OCI-LY7 (cell line): ENCODE results near the gene KIAA1958. TPM values are rescaled to one million over a fixed set of nuclear protein-coding genes. Genes with fewer than 3 reads are reported as not detected.

Experiments
- Bru-seq: library from RNA; stranded (reverse); fragments of 400-500 nt; gene quantifications from one replicate; lab custom pipeline; 2021; lab: Mats Ljungman, UMichigan
- BruChase-seq, 2 experiments: library from RNA; stranded (reverse); fragments of 400-500 nt; gene quantifications; one replicate each; lab custom pipeline; 2021; lab: Mats Ljungman, UMichigan
- BruUV-seq: library from RNA; stranded (reverse); fragments of 400-500 nt; replicated peaks from 2 replicates; lab custom pipeline; 2021; lab: Mats Ljungman, UMichigan
- CTCF ChIA-PET: fragments of 300-600 bp; sonication (Branson Sonifier 250); formaldehyde crosslinking; loops from one replicate; lab custom pipeline; 2022; ENCODE audit warnings: antibody characterized with exemption; ENCODE audit not compliant: unreplicated experiment; lab: Charles Lee
- POLR2A ChIA-PET: fragments of 300-600 bp; sonication (Branson Sonifier 250); formaldehyde crosslinking; loops from one replicate; lab custom pipeline; 2022; ENCODE audit warnings: antibody characterized with exemption; lab: Charles Lee
- DNase-seq: peaks from one replicate; pipeline ENCODE4 v3.0.0-alpha.2; 2015; ENCODE audit warnings: low spot score
- H2AFZ ChIP-seq: fragments of 200-600 bp; sonication (generic), shearing (Covaris generic); 2 replicates; pipeline ENCODE4 v1.6.1; 2014; ENCODE audit warnings: mild to moderate bottlenecking, antibody characterized with exemption, low read length, moderate library complexity
- H3K27ac ChIP-seq: fragments of 200-600 bp; sonication (generic); 2 replicates; pipeline ENCODE4 v1.5.1; 2014; ENCODE audit warnings: mixed run types, low read depth, mild to moderate bottlenecking, moderate library complexity, low read length, inconsistent platforms; ENCODE audit not compliant: poor library complexity, severe bottlenecking
- H3K36me3 ChIP-seq: fragments of 200-600 bp; sonication (generic); 2 replicates; pipeline ENCODE4 v1.6.1; 2014; ENCODE audit warnings: mild to moderate bottlenecking, antibody characterized with exemption, low read length, moderate library complexity, mixed read lengths; ENCODE audit not compliant: insufficient read depth
- H3K4me1 ChIP-seq: fragments of 200-600 bp; sonication (generic); 2 replicates; pipeline ENCODE4 v1.5.1; 2014; ENCODE audit warnings: mild to moderate bottlenecking, low read length; ENCODE audit not compliant: insufficient read depth, poor library complexity, severe bottlenecking
- H3K4me2 ChIP-seq: fragments of 200-600 bp; sonication (generic); 2 replicates; pipeline ENCODE4 v1.6.1; 2014; ENCODE audit warnings: mild to moderate bottlenecking, low read length
- H3K4me3 ChIP-seq: fragments of 200-600 bp; sonication (generic); 2 replicates; pipeline ENCODE4 v1.5.1; 2014; ENCODE audit warnings: mild to moderate bottlenecking, low read depth, low read length; ENCODE audit not compliant: poor library complexity, severe bottlenecking
- H3K79me2 ChIP-seq: fragments of 200-600 bp; sonication (generic); 2 replicates; pipeline ENCODE4 v1.6.1; 2016; ENCODE audit warnings: low read depth, mild to moderate bottlenecking, low read length, moderate library complexity, mixed read lengths; ENCODE audit not compliant: insufficient read depth
- H3K9me2 ChIP-seq: fragments of 200-600 bp; sonication (generic); 2 replicates; pipeline ENCODE4 v1.6.1; 2016; ENCODE audit warnings: mild to moderate bottlenecking, low read length, mixed read lengths; ENCODE audit not compliant: insufficient read depth
- H3K9me3 ChIP-seq: fragments of 200-600 bp; sonication (generic); 2 replicates; pipeline ENCODE4 v1.6.1; 2014; ENCODE audit warnings: mild to moderate bottlenecking, mixed run types, low read length, mixed read lengths
- H4K20me1 ChIP-seq: fragments of 200-600 bp; sonication (generic); 2 replicates; pipeline ENCODE4 v1.6.1; 2014; ENCODE audit warnings: mild to moderate bottlenecking, antibody characterized with exemption, low read length, moderate library complexity, mixed read lengths; ENCODE audit not compliant: insufficient read depth
- EZH2phosphoT487 ChIP-seq: fragments of 200-600 bp; sonication (generic); IDR thresholded peaks from 2 replicates; pipeline ENCODE4 v1.6.1; 2018; ENCODE audit warnings: low read depth, borderline replicate concordance, mild to moderate bottlenecking, mixed run types, antibody characterized with exemption, low read length, moderate library complexity, mixed read lengths
- intact Hi-C: fragments of 100-400 bp; cut with micrococcal nuclease; formaldehyde crosslinking; loops from one replicate; pipeline ENCODE4 v1.10.0; 2022; ENCODE audit not compliant: unreplicated experiment
- long read RNA-seq: library from polyadenylated mRNA; stranded (forward); transcript quantifications from one replicate; pipeline ENCODE4 v2.0.0, GENCODE V29; 2022
- total RNA-seq, 2 experiments: library from RNA; depleted of rRNA in 1 of 2; stranded (reverse); fragments of >200 nt in 1 of 2; shearing (Covaris generic) in 1 of 2; gene quantifications; 2 replicates each; pipeline ENCODE4 v1.2.3, GENCODE V29; 2014 to 2022
- TF ChIP-seq, protein P1 (sequence below): fragments of 200-600 bp; sonication (generic); conservative IDR thresholded peaks from 2 replicates; pipeline ENCODE4 v1.5.1; 2014; ENCODE audit warnings: mild to moderate bottlenecking, antibody characterized with exemption, low read length, moderate library complexity, mixed read lengths

Gene KIAA1958, protein sequence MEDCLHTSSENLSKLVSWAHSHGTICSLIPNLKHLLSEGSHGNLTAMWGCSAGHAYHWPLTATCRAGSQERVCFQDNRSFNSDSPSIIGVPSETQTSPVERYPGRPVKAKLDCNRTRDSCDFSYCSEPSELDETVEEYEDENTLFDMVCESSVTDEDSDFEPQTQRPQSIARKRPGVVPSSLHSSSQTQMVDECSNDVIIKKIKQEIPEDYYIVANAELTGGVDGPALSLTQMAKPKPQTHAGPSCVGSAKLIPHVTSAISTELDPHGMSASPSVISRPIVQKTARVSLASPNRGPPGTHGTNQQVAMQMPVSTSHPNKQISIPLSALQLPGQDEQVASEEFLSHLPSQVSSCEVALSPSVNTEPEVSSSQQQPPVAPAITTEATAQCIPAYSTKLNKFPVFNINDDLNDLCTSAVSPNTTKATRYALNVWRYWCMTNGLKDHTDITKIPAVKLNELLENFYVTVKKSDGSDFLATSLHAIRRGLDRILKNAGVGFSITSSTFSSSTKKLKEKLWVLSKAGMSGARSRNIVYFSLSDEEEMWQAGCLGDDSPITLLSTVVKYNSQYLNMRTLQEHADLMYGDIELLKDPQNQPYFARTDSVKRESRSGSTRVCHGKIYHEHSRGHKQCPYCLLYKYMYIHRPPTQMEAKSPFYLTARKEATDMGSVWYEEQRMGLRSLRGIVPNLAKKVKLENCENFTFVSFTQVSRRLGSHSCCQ
- total RNA-seq (2014; rRNA removed; shearing (Covaris generic)), result 13.4 and 15.4 TPM in 2 replicates
- total RNA-seq (2022), result 19.8 and 21.2 TPM in 2 replicates
- Bru-seq, nascent RNA, result percentile 70 among the genes with signal in this experiment
- percentile 69 among the genes with signal in this experiment for BruChase-seq, experiment 1, labeled RNA remaining after a 6-hour chase
- BruChase-seq, experiment 2, labeled RNA remaining after a 2-hour chase, result percentile 72 among the genes with signal in this experiment
- long read RNA-seq, full-length matches to known transcripts, result 10 of 21 reads
- long read RNA-seq, partial matches to known transcripts, result 2 of 21 reads
- long read RNA-seq, other reads (novel, unspliced or antisense), result 9 of 21 reads

DNA sequence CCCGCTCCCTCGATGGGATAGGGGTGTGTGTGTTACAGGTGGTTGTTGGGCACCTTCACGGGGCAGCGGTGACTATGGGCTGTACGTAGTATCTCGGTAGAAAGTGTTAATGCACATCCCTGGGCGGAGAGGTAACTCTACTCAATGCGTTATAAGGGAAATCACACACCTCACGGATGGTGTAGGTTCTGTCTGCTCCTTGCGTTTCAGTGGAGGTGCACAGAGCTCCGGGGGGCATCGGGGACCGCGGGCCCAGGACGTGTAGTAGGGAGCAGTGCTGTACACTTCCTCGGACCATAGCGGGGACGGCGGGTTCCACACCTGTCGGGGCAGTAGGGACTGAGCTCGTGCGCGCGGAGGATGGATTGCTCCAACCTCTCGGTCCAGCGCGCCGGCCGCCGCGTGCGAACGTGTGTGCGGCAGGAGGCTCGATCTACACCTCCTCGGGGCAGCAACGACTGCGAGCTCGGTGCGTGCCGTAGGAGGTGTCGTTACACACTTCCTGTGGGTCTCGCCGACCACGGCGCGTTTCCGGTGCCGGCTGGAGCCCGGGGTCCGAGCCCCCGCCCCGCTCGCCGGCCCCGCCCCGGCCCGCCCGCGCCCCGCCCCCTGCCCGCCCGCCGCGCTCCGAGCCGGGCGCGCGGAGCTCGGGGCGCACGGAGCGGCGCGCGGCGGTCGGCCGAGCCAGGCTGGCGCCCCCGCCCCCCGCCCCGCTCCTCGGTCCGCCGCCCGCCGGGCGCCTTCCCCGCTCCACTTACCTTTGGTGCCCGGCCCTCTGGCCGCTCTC, at the start of gene KIAA1958:
Gene KIAA1958 (plus strand): TSS at position 607 of the 787 bp plus-strand sequence. CDS start 87,254 bp downstream, outside the sequence.
- ChIA-PET CTCF (interaction anchor here (1.1 kb wide), 1 partner anchor 231 kb away, joined by 4 read pairs; the partner anchor contains the start of gene INIP), POLR2A (interaction anchor here (0.5 to 2.3 kb wide), 9 partner anchors 8 to 417 kb away, joined by 3 to 6 read pairs (median 3); no protein-coding TSS in a partner anchor)
- peaks cover 27% of the 10 kb centered on the region for H3K4me1 ChIP-seq
- peaks cover 20% of the 10 kb centered on the region for H4K20me1 ChIP-seq
- intact Hi-C loops, result loop anchor here (1.0 to 10.0 kb wide), 5 partner anchors 108 to 338 kb away; partner anchors contain the start of genes INIP, PTBP3 and SNX30
- H3K4me2 ChIP-seq, result peak within 1 kb of the TSS; percentile 95
- H3K79me2 ChIP-seq, result peaks cover 39% of the 10 kb centered on the region
- H3K36me3 ChIP-seq, result no peaks in the 10 kb centered on the region
- peak; percentile 93 for DNase-seq
- H2AFZ ChIP-seq, result peak within 1 kb of the TSS; percentile 85
- H3K9me3 ChIP-seq, result no peaks in the 10 kb centered on the region
- no peak for TF ChIP-seq EZH2phosphoT487
- TF ChIP-seq, protein P1, sequence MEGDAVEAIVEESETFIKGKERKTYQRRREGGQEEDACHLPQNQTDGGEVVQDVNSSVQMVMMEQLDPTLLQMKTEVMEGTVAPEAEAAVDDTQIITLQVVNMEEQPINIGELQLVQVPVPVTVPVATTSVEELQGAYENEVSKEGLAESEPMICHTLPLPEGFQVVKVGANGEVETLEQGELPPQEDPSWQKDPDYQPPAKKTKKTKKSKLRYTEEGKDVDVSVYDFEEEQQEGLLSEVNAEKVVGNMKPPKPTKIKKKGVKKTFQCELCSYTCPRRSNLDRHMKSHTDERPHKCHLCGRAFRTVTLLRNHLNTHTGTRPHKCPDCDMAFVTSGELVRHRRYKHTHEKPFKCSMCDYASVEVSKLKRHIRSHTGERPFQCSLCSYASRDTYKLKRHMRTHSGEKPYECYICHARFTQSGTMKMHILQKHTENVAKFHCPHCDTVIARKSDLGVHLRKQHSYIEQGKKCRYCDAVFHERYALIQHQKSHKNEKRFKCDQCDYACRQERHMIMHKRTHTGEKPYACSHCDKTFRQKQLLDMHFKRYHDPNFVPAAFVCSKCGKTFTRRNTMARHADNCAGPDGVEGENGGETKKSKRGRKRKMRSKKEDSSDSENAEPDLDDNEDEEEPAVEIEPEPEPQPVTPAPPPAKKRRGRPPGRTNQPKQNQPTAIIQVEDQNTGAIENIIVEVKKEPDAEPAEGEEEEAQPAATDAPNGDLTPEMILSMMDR, result no peak
- H3K9me2 ChIP-seq, result no peaks in the 10 kb centered on the region
- peak within 1 kb of the TSS; percentile 84 for H3K4me3 ChIP-seq
- H3K27ac ChIP-seq, result peak within 1 kb of the TSS; percentile 66
- BruUV-seq, result TSS peak; percentile 73

DNA sequence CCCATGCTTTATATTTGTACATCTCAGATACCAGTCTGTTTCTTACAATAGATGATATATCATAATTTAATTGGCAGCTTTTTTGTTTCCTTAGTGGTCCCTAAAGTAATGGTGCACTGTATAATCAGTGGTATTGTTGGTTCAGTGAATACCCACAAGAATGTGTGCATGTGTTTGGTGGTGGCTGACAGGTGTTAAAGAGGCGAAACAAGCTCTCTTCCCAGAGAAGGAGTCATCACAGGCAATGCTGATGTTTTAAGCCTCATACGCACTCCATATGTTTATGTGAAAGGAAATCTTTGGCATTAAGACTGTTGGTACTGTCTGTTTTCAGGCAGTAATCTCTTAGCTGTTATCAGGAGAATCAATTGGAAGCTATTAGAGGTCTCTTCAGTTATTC, 49.2 kb upstream of the KIAA1958 start:
- H3K79me2 ChIP-seq, result no peaks in the 10 kb centered on the region
- H3K9me2 ChIP-seq, result no peaks in the 10 kb centered on the region
- H4K20me1 ChIP-seq, result no peaks in the 10 kb centered on the region; the same call in 1 of the 2 replicates
- no peaks in the 10 kb centered on the region; the same call in 1 of the 2 replicates for H3K36me3 ChIP-seq
- POLR2A ChIA-PET, result interaction anchor here (0.6 kb wide), 1 partner anchor 64 kb away, joined by 3 read pairs; no protein-coding TSS in a partner anchor
- H3K4me2 ChIP-seq, result no peak overlapping the region
- H2AFZ ChIP-seq, result no peak overlapping the region
- no peak overlapping the region for H3K27ac ChIP-seq
- no TSS peak for BruUV-seq
- H3K4me1 ChIP-seq, result no peaks in the 10 kb centered on the region
- DNase-seq, result no peak
- no peak overlapping the region for H3K4me3 ChIP-seq
- intact Hi-C loops, result no loop called here
- CTCF ChIA-PET, result no interaction called here
- H3K9me3 ChIP-seq, result no peaks in the 10 kb centered on the region
- no peak for TF ChIP-seq EZH2phosphoT487
- TF ChIP-seq, protein P1, result no peak
